ENCODE data around the gene TTLL1.

The TTLL1 gene

DNA sequence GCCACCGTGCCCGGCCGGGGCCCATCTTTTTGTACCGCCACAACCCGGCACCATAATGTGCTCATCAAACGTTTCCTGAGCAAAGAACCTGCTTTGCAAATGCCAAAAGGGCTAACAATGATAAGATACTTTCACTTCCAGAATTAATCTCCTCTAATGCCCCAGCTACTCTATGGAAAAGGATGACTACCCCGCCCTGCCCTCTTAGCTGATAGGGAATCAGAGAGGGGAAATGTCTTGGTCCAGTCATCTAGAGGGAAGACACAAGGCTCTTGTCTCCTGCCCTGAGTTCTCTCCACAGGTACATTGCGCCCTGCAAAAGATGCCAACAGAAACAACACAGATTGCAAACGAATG lies 586 bp downstream of the TTLL1 start:
- TF ChIP-seq, protein P1, sequence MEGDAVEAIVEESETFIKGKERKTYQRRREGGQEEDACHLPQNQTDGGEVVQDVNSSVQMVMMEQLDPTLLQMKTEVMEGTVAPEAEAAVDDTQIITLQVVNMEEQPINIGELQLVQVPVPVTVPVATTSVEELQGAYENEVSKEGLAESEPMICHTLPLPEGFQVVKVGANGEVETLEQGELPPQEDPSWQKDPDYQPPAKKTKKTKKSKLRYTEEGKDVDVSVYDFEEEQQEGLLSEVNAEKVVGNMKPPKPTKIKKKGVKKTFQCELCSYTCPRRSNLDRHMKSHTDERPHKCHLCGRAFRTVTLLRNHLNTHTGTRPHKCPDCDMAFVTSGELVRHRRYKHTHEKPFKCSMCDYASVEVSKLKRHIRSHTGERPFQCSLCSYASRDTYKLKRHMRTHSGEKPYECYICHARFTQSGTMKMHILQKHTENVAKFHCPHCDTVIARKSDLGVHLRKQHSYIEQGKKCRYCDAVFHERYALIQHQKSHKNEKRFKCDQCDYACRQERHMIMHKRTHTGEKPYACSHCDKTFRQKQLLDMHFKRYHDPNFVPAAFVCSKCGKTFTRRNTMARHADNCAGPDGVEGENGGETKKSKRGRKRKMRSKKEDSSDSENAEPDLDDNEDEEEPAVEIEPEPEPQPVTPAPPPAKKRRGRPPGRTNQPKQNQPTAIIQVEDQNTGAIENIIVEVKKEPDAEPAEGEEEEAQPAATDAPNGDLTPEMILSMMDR (IDR thresholded peaks at IDR 0.05; ENCODE audit: control insufficient read depth, extremely low read depth, insufficient read depth) = no peak
- DNase-seq (ENCODE audit: low read depth) = no peak
- peak overlapping the region; percentile 60 for H3K4me3 ChIP-seq (ENCODE audit: low read depth, low read length)

DNA sequence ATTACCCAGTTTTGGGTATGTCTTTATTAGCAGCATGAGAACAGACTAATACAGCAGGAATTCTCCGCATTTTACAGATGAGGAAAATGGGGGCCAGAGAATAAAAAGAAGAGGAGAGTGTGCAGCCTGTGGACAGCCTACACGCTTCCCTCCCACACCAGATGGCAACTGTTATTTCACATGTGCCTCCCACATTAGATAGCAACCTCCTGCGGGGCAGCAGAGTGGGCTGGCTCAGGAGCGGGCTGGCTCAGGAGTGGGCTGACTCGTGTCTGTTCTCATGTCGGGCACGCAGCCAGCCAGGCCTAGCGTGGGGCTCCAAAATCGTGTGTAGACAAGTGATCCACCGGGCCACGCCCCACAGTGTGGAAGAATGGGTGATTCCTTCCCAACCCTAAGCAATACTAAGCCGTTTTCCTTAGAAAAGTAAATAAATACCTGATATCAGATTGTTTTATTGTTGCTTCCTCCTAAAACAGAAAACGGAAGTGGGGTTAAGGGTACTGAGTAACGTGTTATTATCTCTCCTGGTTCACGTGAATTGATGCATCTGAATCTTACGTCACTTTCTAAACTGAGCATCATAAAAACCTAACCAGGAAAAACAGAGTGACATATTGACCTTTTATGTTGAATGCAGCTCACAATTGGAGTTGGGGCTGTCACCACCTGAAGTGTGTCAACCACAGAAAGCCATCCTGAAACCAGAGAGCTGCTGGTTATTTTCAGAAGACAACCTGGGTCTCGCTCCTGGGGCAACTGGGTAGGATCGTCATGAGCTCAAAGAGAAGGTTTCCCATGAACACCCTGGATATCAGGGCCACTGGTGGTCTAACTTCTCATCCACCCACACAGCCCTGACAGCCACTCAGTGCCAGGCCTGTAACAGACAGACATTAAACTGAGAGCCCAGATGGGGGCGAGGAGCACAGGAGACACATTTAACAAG lies 3.3 kb downstream of the TTLL1 start:
- no peak for DNase-seq (ENCODE audit: low read depth)
- TF ChIP-seq, protein P1 (IDR thresholded peaks at IDR 0.05; ENCODE audit: control insufficient read depth, extremely low read depth, insufficient read depth) = no peak
- no peak overlapping the region for H3K4me3 ChIP-seq (ENCODE audit: low read depth, low read length)

DNA sequence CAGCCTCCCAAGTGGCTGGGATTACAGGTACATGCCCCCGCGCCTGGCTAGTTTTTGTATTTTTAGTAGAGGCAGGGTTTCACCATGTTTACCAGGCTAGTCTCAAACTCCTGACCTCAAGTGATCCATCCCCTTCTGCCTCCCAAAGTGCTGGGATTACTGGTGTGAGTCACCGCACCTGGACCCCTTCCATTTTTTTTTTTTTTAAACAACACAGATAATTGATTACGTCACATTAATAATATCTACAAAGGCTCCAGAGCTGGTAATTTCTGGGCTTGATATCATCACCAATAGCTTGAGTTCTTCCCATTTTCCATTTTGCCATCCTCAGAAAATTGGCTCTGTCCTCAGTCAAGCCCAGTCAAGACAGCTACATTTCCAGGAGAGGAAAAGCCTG lies 7.2 kb downstream of the TTLL1 start:
- TF ChIP-seq, protein P1 (IDR thresholded peaks at IDR 0.05; ENCODE audit: control insufficient read depth, extremely low read depth, insufficient read depth) = no peak
- no peak overlapping the region for H3K4me3 ChIP-seq (ENCODE audit: low read depth, low read length)
- no peak for DNase-seq (ENCODE audit: low read depth)

DNA sequence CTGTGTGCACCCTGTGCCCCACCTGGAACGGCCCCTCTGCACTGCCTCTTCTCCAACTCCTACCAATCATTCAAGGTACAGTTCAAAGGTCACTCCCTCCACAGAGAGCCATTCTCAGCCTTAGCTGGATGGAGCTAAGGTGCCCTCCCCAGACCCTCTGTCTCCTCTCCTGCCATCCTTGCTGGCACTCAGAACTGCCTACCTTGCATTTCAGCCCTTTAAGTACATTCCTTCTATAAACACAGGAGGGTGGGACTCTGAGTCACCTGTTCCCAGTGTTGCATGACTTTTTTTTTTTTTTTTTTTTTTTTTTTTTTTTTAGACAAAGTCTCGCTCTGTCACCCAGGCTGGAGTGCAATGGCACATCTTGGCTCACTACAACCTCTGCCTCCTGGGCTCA lies 8.6 kb downstream of the TTLL1 start:
- no peak for DNase-seq (ENCODE audit: low read depth)
- TF ChIP-seq, protein P1 (IDR thresholded peaks at IDR 0.05; ENCODE audit: control insufficient read depth, extremely low read depth, insufficient read depth) = no peak
- no peak overlapping the region for H3K4me3 ChIP-seq (ENCODE audit: low read depth, low read length)

DNA sequence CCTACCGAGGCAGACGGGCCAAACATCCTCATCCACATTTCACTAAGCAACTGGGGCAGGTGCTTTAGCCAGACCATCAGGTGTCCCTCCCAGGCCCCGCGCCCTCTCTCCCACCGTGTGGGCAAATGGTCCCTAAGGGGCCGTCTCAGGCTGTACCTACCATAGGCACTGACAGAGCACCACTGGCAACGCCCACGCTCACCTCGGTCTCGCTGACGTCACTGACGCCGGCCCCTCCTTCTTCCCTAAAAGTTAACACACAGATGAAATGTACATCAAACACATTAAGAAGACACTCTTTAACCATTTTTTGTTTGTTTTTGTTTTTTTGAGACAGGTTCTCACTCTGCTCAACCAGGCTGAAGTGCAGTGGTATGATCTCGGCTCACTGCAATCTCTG lies 9.4 kb downstream of the TTLL1 start:
- TF ChIP-seq, protein P1 (IDR thresholded peaks at IDR 0.05; ENCODE audit: control insufficient read depth, extremely low read depth, insufficient read depth) = no peak
- DNase-seq (ENCODE audit: low read depth) = no peak
- no peak overlapping the region for H3K4me3 ChIP-seq (ENCODE audit: low read depth, low read length)

DNA sequence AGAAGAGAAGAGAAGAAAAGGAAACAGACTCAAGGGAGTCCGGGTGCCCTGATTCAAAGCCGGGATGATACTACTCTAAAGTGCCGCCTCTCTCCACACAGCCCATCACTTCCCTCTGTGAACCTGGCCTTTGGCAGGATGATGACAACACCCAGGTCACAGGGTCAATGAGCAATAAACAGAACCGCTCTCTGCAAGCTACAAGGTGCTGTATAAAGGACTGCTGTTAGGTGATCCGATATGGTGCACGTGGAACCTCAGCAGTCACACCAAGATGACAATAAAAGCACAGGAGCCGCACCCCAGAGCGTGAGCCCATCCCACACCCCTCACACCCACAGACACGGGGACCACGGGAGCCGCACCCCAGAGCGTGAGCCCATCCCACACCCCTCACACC lies 10.7 kb downstream of the TTLL1 start:
- no peak for DNase-seq (ENCODE audit: low read depth)
- H3K4me3 ChIP-seq (ENCODE audit: low read depth, low read length) = no peak overlapping the region
- TF ChIP-seq, protein P1 (IDR thresholded peaks at IDR 0.05; ENCODE audit: control insufficient read depth, extremely low read depth, insufficient read depth) = no peak

Measured in LNCaP clone FGC (cell line).